ENCODE results near the gene FAM149B1. TPM values are rescaled to one million over a fixed set of nuclear protein-coding genes. Genes with fewer than 3 reads are reported as not detected.

FAM149B1 gene
- polyA plus RNA-seq, 1 donor from 2014 or later, result 53.5 TPM

GRCh38 chr10:73248259-73248724 lies 80.4 kb downstream of the FAM149B1 start:
- no peaks in the 10 kb centered on the region for H3K27me3 ChIP-seq (ENCODE audit: insufficient read depth, low read depth, low read length)
- H3K36me3 ChIP-seq (ENCODE audit: insufficient read depth, low read length), result no peaks in the 10 kb centered on the region
- no peak overlapping the region for H3K4me2 ChIP-seq (ENCODE audit: low read length)
- no peaks in the 10 kb centered on the region for H3F3A ChIP-seq (ENCODE audit: insufficient read depth, low read length, poor library complexity, severe bottlenecking)
- H3K9ac ChIP-seq (ENCODE audit: low read length), result no peak overlapping the region
- H3K79me2 ChIP-seq (replicated peaks; ENCODE audit: insufficient read depth, low read length), result peaks cover 38% of the 10 kb centered on the region
- H2AFZ ChIP-seq (ENCODE audit: low read depth, low read length), result no peak overlapping the region
- TF ChIP-seq CTCF (IDR thresholded peaks at IDR 0.05; ENCODE audit: poor library complexity, severe bottlenecking) (no peak), TAF1 (IDR thresholded peaks at IDR 0.05; ENCODE audit: low read depth) (no peak), SMC3 (conservative IDR thresholded peaks at IDR 0.05; ENCODE audit: poor library complexity) (no peak), RAD21 (conservative IDR thresholded peaks at IDR 0.05) (no peak), EP300 (conservative IDR thresholded peaks at IDR 0.05; ENCODE audit: poor library complexity, severe bottlenecking) (no peak), MXI1 (conservative IDR thresholded peaks at IDR 0.05; ENCODE audit: poor library complexity, severe bottlenecking) (no peak), EZH2 (IDR thresholded peaks at IDR 0.05; ENCODE audit: borderline replicate concordance, insufficient read depth, low read length, poor library complexity, severe bottlenecking) (no peak), REST (IDR thresholded peaks at IDR 0.05; ENCODE audit: borderline replicate concordance) (no peak), POLR2AphosphoS5 (IDR thresholded peaks at IDR 0.05) (no peak)
- no peaks in the 10 kb centered on the region for H3K9me2 ChIP-seq (ENCODE audit: insufficient read depth, low read length)
- H3K4me3 ChIP-seq (ENCODE audit: low read length), result no peak overlapping the region
- no peak overlapping the region for H3K27ac ChIP-seq (ENCODE audit: low read length)
- no peaks in the 10 kb centered on the region for H4K20me1 ChIP-seq (ENCODE audit: insufficient read depth)
- H3K9me3 ChIP-seq (ENCODE audit: low read length), result no peaks in the 10 kb centered on the region

- Histone ChIP-seq H3K27me3 (ENCODE audit: insufficient read depth, low read depth, low read length) (no peaks in the 10 kb centered on the region), H3K27ac (ENCODE audit: low read length) (peak overlapping the region; percentile 88), H3K9me2 (ENCODE audit: insufficient read depth, low read length) (no peaks in the 10 kb centered on the region), H2AFZ (ENCODE audit: low read depth, low read length) (peak overlapping the region; percentile 93), H3F3A (ENCODE audit: insufficient read depth, low read length, poor library complexity, severe bottlenecking) (no peaks in the 10 kb centered on the region), H3K36me3 (ENCODE audit: insufficient read depth, low read length) (no peaks in the 10 kb centered on the region), H4K20me1 (ENCODE audit: insufficient read depth) (no peaks in the 10 kb centered on the region), H3K9me3 (ENCODE audit: low read length) (no peaks in the 10 kb centered on the region), H3K9ac (ENCODE audit: low read length) (peak overlapping the region; percentile 93), H3K4me3 (ENCODE audit: low read length) (peak overlapping the region; percentile 89), H3K79me2 (replicated peaks; ENCODE audit: insufficient read depth, low read length) (peaks cover 17% of the 10 kb centered on the region), H3K4me2 (ENCODE audit: low read length) (peak overlapping the region; percentile 99)
- TF ChIP-seq REST (IDR thresholded peaks at IDR 0.05; ENCODE audit: borderline replicate concordance), result no peak
- TF ChIP-seq EP300 (conservative IDR thresholded peaks at IDR 0.05; ENCODE audit: poor library complexity, severe bottlenecking), result no peak
- no peak for TF ChIP-seq CTCF (IDR thresholded peaks at IDR 0.05; ENCODE audit: poor library complexity, severe bottlenecking)
- no peak for TF ChIP-seq MXI1 (conservative IDR thresholded peaks at IDR 0.05; ENCODE audit: poor library complexity, severe bottlenecking)
- no peak for TF ChIP-seq RAD21 (conservative IDR thresholded peaks at IDR 0.05)
- TF ChIP-seq SMC3 (conservative IDR thresholded peaks at IDR 0.05; ENCODE audit: poor library complexity), result no peak
- TF ChIP-seq EZH2 (IDR thresholded peaks at IDR 0.05; ENCODE audit: borderline replicate concordance, insufficient read depth, low read length, poor library complexity, severe bottlenecking), result no peak
Observed at GRCh38 chr10:73251683-73252444, 83.9 kb downstream of the FAM149B1 start.

Measured in neural cell (in vitro differentiated cells).